NOMO-1 treated with dmso at 0.1 percent for 144 hours (cell line): ENCODE results near the gene DENND1A.

Experiments used
- DNase-seq: peaks from one replicate; lab custom pipeline; 2025; ENCODE audit not compliant: unreplicated experiment; lab: John Stamatoyannopoulos, UW

The DENND1A gene

GRCh38 chr9:123597876-123598556 is 331.9 kb downstream of the DENND1A start:
- no peak for DNase-seq

DNA sequence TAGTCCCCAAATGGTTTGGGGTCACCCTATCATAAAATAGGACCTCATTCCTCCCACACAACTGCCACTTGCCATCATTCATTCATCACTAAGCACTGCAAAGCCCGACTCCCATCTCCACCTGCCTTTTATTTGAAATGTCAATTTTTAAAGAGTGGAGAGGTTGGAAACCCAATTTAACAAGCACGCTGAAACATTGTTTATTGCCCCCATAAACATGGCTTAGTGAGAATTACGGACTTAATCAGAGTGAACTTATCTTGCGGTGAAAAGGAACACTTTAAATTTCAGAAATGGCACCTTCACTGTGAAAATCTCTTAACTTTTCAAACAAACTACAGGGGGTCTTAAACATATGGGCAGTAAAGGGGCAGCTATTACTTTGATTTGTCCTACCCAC is 332.9 kb downstream of the DENND1A start:
- no peak for DNase-seq

DNA sequence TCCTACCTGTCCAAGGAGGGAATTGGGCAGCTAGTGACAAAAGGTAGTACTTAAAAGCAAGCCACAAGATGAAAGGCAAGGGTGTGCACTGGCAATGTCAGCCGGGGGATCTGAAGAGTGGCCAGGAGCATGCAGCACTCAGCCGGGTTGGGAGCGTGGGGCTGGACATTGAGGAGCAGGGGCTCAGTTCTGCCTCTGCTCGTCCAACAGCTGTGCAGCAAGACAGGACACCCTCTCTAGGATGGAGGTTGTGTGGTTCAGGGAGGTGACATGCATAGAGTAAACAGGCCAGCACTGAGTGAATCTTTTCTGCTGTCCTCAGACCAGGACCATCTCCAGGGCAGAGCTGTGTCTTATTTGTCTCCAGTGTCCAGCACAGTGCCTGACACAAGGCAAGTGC is 338.6 kb downstream of the DENND1A start:
- DNase-seq = no peak

- no peak for DNase-seq
These were observed 339.4 kb downstream of the DENND1A start for GRCh38 chr9:123590499-123590898.

DNA sequence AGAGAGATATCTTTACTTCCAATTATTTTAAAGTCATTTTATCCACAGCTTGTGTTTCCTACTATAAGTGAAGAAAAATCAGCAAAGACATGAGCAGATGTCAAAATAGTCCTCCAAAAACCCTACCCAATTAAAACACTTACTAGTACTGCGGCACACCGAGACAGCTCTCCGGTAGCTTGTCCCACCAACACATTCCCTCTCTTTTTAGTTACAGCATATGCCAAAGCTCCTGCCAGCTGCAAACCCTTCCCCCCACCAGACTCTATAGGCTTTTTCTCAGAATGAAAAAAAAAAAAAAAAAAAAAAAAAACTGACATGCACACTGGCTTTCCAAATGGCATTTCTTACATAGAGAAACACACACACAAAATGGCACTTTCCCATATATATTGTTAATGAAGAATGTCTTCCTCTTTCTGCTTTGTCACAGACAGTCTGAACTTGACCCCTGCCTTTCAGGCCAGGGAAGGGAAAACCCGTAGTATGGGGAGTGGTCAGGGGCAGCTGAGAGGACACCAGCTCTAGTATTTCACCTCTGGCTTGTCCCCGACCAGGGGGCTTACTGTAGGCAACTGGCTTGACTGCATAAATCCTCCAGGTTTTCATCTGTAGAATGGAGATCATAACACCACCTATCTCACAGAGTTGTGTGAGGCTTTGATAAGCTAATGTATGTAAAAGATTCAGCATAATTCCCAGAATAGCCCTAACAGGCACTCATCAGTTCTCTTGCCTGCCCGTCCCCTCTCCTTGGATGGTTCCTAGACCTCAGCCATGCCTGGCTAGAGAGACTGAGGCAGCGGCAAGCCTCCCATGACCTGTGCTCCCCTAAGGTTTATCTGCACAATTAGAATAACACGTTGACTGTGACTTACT is 340.3 kb downstream of the DENND1A start:
- DNase-seq = no peak

GRCh38 chr9:123586275-123586674 is 343.7 kb downstream of the DENND1A start:
- DNase-seq = no peak

DNA sequence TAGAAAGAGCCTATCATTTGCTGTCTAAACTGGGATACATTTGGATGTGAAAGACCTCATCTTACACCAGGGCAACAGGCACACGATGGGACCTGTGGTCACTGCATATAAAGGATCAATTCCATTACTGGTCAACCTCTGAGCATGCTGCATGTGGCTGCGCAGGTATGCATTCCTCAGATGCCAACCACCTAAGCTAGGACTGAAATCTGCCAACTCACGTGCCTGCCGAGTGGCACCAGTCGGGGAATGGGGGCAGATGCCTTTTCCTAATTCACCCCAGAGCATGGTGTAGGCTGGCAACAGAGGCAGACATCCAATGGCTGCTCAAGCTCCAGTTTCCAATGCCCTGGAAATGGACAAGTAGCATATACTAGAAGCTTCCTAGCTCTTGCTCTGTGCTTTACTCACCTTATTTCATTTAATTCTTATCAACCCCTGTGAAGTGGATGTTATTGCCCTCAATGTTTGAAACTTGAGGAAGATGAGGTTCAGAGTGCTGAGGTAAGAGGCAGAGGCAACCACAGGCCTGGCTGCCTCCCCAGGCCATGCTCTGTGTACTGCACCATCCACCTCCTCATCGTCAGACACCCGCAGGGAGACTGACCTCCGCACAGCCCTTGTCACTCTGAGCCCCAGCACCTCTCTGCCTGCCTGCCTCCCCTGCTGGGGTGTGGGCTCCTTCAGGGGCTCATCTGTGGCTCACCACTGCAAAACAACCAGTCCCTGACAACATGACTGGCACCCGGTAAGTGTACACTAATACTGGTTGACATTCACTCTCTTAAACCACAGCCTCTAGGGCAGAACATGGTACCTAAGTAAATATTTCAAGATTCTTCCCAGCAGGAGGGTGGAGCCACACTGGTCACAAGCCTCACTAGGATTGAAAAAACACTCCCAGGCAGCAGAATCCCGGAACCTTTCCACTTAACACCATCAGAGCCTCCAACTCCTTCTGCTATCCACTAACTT is 345.4 kb downstream of the DENND1A start:
- no peak for DNase-seq

- DNase-seq = no peak
These were observed 346.3 kb downstream of the DENND1A start for GRCh38 chr9:123583646-123584045.

GRCh38 chr9:123571240-123571639 is 358.7 kb downstream of the DENND1A start:
- DNase-seq = no peak

GRCh38 chr9:123568691-123569688 is 360.9 kb downstream of the DENND1A start:
- no peak for DNase-seq

- no peak for DNase-seq
These were observed 362.9 kb downstream of the DENND1A start for GRCh38 chr9:123567013-123567412.

DNA sequence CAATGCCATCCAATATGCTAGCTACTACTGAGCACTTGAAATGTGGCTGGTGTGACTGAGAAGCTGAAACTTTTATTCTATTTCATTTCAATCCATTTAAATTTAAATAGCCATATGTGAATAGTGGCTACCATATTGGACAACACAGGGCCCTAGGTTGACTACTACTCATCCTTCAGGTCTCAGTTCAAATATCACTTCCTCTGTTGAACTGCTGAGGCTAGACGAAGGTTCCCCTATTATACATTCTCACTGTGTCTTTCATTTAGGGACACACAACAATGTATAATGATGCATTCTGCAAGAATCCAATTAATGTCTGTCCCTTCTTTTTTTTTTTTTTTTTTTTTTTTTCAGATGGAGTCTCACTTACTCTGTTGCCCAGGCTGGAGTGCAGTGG is 365.3 kb downstream of the DENND1A start:
- no peak for DNase-seq

GRCh38 chr9:123562844-123563346 is 367.0 kb downstream of the DENND1A start:
- no peak for DNase-seq

- no peak for DNase-seq
These were observed 368.9 kb downstream of the DENND1A start for GRCh38 chr9:123561046-123561445.

- DNase-seq = no peak
These were observed 373.2 kb downstream of the DENND1A start for GRCh38 chr9:123556464-123557435.

GRCh38 chr9:123555646-123556045 is 374.3 kb downstream of the DENND1A start:
- no peak for DNase-seq

GRCh38 chr9:123552530-123552929 is 377.4 kb downstream of the DENND1A start:
- DNase-seq = no peak

DNA sequence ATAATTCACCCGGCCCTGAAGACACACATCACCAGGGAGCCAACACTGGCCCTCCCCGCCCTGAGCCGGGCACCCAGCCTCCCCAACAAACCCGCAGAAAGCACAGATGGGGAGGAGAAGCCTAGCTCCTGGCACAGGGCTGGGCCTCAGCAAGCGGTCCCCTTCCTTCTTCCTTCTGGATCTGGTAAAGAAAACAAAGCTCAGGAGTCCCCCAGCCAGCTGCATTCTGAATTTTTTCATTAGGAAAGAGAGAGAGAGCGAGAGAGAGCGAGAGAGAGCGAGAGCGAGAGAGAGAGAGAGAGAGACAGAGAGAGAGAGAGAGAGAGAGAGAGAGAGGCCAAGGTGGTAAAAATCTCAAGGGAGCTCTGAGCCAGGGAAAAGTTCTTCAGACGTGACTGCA is 378.2 kb downstream of the DENND1A start:
- no peak for DNase-seq

DNA sequence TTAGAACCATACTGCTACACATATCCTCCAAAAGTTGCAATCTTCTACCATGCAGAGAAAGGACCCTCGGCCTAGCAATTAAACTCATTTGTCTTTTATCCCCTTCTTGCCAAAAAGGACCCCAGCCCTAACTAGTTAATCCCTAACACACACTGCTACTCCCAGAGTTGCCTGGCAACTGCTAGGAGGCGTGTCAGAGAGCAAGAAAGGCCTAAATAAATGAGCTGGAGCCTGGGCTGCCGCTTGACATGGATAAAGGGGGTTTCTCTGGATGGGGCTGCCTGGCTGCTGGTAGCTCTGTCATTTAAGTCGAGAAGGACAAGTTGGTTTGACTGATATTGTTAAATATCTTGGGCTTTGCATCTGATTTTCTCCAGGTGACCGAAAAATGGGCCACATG is 379.1 kb downstream of the DENND1A start:
- DNase-seq = no peak
